HG02588 (cell line): ENCODE measurements around the gene PRICKLE1.

Experiments
- ATAC-seq: cut with Tn5 transposase; IDR thresholded peaks from one replicate; pipeline ENCODE4 v1.9.1; 2021; ENCODE audit warnings: mild to moderate bottlenecking, moderate library complexity; ENCODE audit not compliant: unreplicated experiment

Gene PRICKLE1

GRCh38 chr12:42462486-42462885 is 127.1 kb downstream of the PRICKLE1 start:
- no peak for ATAC-seq

- no peak for ATAC-seq
Measured at GRCh38 chr12:42459336-42459847, 130.2 kb downstream of the PRICKLE1 start.

- ATAC-seq = no peak
Measured at GRCh38 chr12:42458575-42458974, 131.0 kb downstream of the PRICKLE1 start.

- no peak for ATAC-seq
Measured at GRCh38 chr12:42450248-42450647, 139.3 kb downstream of the PRICKLE1 start.

GRCh38 chr12:42448841-42449240 is 140.7 kb downstream of the PRICKLE1 start:
- no peak for ATAC-seq

GRCh38 chr12:42447371-42447786 is 142.2 kb downstream of the PRICKLE1 start:
- ATAC-seq = no peak

GRCh38 chr12:42446761-42447160 is 142.8 kb downstream of the PRICKLE1 start:
- no peak for ATAC-seq

GRCh38 chr12:42445891-42446290 is 143.7 kb downstream of the PRICKLE1 start:
- ATAC-seq = no peak

- no peak for ATAC-seq
Measured at GRCh38 chr12:42444192-42444943, 145.2 kb downstream of the PRICKLE1 start.

- no peak for ATAC-seq
Measured at GRCh38 chr12:42442888-42443287, 146.7 kb downstream of the PRICKLE1 start.

- ATAC-seq = no peak
Measured at GRCh38 chr12:42442311-42442759, 147.2 kb downstream of the PRICKLE1 start.

- ATAC-seq = no peak
Measured at GRCh38 chr12:42440608-42441007, 148.9 kb downstream of the PRICKLE1 start.

GRCh38 chr12:42432517-42433140 is 156.9 kb downstream of the PRICKLE1 start:
- no peak for ATAC-seq

- no peak for ATAC-seq
Measured at GRCh38 chr12:42428850-42429249, 160.7 kb downstream of the PRICKLE1 start.

- ATAC-seq = no peak
Measured at GRCh38 chr12:42426746-42427145, 162.8 kb downstream of the PRICKLE1 start.

GRCh38 chr12:42422785-42423184 is 166.8 kb downstream of the PRICKLE1 start:
- no peak for ATAC-seq

- ATAC-seq = peak; percentile 87
Measured at GRCh38 chr12:42421844-42422779, 167.4 kb downstream of the PRICKLE1 start.

GRCh38 chr12:42420395-42420794 is 169.2 kb downstream of the PRICKLE1 start:
- ATAC-seq = no peak

- no peak for ATAC-seq
Measured at GRCh38 chr12:42410340-42410739, 179.2 kb downstream of the PRICKLE1 start.

GRCh38 chr12:42409471-42409870 is 180.1 kb downstream of the PRICKLE1 start:
- no peak for ATAC-seq

GRCh38 chr12:42407306-42407705 is 182.2 kb downstream of the PRICKLE1 start:
- ATAC-seq = no peak
